HG03045 (cell line): ENCODE data around the gene ZMIZ1.

Source experiments
- ATAC-seq: cut with Tn5 transposase; IDR thresholded peaks from one replicate; pipeline ENCODE4 v1.9.1; 2021; ENCODE audit warnings: mild to moderate bottlenecking, moderate library complexity; ENCODE audit not compliant: unreplicated experiment

Gene ZMIZ1

GRCh38 chr10:79357180-79357579 is 288.4 kb downstream of the ZMIZ1 start:
- ATAC-seq = no peak

- ATAC-seq = peak; percentile 66
Measured at GRCh38 chr10:79358811-79359210, 290.0 kb downstream of the ZMIZ1 start.

- no peak for ATAC-seq
Measured at GRCh38 chr10:79359816-79360498, 291.2 kb downstream of the ZMIZ1 start.

- no peak for ATAC-seq
Measured at GRCh38 chr10:79360499-79361342, 292.0 kb downstream of the ZMIZ1 start.

GRCh38 chr10:79361726-79362397 is 293.1 kb downstream of the ZMIZ1 start:
- no peak for ATAC-seq
